ENCODE data around the gene MBD6.

- no peak for TF ChIP-seq CTCF (IDR thresholded peaks at IDR 0.05)
- TF ChIP-seq POLR2AphosphoS5 (IDR thresholded peaks at IDR 0.05) = no peak
Measured at GRCh38 chr12:57575771-57576612, 53.4 kb downstream of the MBD6 start.
